Lower leg skin (tissue), 4 donors: ENCODE data around the gene FOXO4. TPM values are rescaled to one million over a fixed set of nuclear protein-coding genes. Genes with fewer than 3 reads are reported as not detected.

Experiments used
- DNase-seq, 2 donors: peaks; one replicate each; pipeline ENCODE4 v3.0.0-alpha.2; 2019; ENCODE audit warnings: low spot score in 2 of 2
- H3K4me3 ChIP-seq: fragments of 200-600 bp; sonication (generic); 2 replicates; pipeline ENCODE4 v1.5.1; 2017; ENCODE audit warnings: mild to moderate bottlenecking, low read depth; ENCODE audit not compliant: poor library complexity, severe bottlenecking
- POLR2A ChIP-seq, 2 donors: fragments of 450-650 bp; IDR thresholded peaks; one replicate each; pipeline ENCODE4 v1.6.1; 2016 to 2017; ENCODE audit warnings: antibody characterized with exemption in 2 of 2, mild to moderate bottlenecking in 1 of 2, moderate library complexity in 1 of 2
- WGBS, 2 donors: methylation state at CpG; one replicate each; pipeline ENCODE4 v1.1.5; 2018; 5-methylcytosine and 5-hydroxymethylcytosine counted together
- intact Hi-C: fragments of 100-400 bp; cut with DNase I; formaldehyde crosslinking; loops from one replicate; pipeline ENCODE4 v1.15.0; 2023; ENCODE audit warnings: low total_unique reads
- total RNA-seq, 4 donors: library from RNA; depleted of rRNA; stranded (reverse); fragments of >200 nt; gene quantifications; one replicate each; pipeline ENCODE4 v1.1.0, GENCODE V29; 2016
- TF ChIP-seq, protein P1 (sequence below), 3 donors: fragments of 450-650 bp; IDR thresholded peaks; one replicate each; pipeline ENCODE4 v1.5.1; 2016; ENCODE audit warnings: antibody characterized with exemption in 3 of 3, mild to moderate bottlenecking in 3 of 3, moderate library complexity in 2 of 3

FOXO4 gene
- total RNA-seq, 4 donors from 2014 or later = 17.7 to 29.9 (median 23.3) TPM

DNA sequence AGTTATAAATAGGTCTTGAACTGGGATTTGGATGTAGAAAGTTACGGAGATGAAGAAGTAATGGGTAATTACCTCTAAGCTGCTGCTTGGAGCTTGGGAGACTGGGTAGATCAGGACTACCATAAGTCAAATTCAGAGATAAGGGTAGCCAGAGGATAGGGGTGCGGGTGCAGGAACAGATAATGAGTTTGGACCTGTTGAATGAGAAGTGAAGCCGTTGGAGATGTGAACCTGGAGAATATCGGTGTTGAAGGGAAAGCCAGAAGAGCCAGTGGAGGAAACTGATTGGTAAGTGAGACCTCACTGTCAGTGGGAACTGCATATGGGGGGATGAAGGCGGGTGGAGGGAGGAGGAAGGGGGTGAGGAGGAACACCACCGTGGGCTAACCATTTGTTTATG, 618 bp upstream of the FOXO4 start:
- no peak overlapping the region for H3K4me3 ChIP-seq
- WGBS, 2 donors = 23 to 46% methylated on average over 6 of the region's 6 CpGs
- TF ChIP-seq, protein P1, sequence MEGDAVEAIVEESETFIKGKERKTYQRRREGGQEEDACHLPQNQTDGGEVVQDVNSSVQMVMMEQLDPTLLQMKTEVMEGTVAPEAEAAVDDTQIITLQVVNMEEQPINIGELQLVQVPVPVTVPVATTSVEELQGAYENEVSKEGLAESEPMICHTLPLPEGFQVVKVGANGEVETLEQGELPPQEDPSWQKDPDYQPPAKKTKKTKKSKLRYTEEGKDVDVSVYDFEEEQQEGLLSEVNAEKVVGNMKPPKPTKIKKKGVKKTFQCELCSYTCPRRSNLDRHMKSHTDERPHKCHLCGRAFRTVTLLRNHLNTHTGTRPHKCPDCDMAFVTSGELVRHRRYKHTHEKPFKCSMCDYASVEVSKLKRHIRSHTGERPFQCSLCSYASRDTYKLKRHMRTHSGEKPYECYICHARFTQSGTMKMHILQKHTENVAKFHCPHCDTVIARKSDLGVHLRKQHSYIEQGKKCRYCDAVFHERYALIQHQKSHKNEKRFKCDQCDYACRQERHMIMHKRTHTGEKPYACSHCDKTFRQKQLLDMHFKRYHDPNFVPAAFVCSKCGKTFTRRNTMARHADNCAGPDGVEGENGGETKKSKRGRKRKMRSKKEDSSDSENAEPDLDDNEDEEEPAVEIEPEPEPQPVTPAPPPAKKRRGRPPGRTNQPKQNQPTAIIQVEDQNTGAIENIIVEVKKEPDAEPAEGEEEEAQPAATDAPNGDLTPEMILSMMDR (IDR thresholded peaks at IDR 0.05) = no peak
- TF ChIP-seq POLR2A (IDR thresholded peaks at IDR 0.05) = no peak
- intact Hi-C loops = no loop called here
- no peak for DNase-seq

DNA sequence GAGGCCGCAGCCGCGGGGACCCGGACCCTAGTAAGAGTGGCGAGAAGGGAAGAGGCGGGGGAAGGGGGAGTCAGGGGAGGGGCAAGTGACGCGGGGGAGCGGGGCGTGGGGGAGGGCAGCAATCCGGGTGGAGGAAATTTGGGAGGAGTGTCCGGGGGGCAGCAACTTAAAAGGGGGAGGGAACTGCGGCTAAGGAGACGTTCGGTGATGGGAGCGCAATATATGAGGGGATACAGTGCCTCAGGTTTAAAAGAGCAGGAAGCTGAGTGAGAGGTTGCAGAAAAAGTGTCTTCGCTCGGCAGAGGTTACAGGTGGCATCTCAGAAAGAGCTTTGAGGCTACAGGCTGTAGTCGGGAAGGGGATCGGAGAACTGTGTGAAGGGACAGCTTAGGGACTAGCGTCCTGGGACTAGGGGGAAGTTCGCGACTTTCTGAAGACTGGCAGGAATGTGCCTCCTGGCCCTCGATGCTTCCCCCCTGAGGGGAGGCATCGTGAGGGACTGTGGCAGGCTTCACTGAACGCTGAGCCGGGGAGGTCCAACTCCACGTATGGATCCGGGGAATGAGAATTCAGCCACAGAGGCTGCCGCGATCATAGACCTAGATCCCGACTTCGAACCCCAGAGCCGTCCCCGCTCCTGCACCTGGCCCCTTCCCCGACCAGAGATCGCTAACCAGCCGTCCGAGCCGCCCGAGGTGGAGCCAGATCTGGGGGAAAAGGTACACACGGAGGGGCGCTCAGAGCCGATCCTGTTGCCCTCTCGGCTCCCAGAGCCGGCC, 519 bp downstream of the FOXO4 start:
- 2 to 23% methylated on average over 23 to 42 of the region's 46 CpGs for WGBS, 2 donors

DNA sequence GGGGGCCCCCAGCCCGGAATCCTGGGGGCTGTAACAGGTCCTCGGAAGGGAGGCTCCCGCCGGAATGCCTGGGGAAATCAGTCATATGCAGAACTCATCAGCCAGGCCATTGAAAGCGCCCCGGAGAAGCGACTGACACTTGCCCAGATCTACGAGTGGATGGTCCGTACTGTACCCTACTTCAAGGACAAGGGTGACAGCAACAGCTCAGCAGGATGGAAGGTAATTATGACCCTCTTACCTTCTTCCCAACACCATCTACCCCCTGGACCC, 1.0 kb downstream of the FOXO4 start:
- intact Hi-C loops = no loop called here
- no peak for DNase-seq
- WGBS, 2 donors = 0 to 38% methylated on average over 9 of the region's 9 CpGs

More for the DNA sequence above, 519 bp downstream of the FOXO4 start:
- H3K4me3 ChIP-seq = peak overlapping the region; percentile 15
- DNase-seq = no peak
- no peak for TF ChIP-seq POLR2A (IDR thresholded peaks at IDR 0.05)
- TF ChIP-seq, protein P1 (IDR thresholded peaks at IDR 0.05) = no peak
- intact Hi-C loops = no loop called here

DNA sequence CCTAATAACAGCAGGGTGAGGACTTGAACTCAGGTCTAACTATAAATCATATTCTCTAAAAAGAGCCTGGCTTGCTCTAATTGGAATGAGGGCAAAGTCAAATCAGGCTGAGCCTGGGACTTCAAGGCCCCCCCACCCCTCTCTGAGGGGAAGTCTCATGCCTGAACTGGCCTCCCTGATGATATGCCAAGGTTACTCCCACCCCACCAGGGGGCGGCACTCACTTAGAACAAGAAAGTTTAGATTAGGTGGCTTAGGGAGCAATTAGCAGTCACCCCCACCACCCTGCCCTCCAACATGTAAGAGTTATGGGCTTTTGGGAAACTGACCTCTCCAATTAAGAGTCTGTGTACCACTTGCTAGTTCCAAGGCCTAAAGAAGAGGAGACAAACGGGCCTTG, 2.7 kb downstream of the FOXO4 start:
- 28 to 29% methylated on average over 1 to 2 of the region's 2 CpGs for WGBS, 2 donors
- DNase-seq = peak in 1 of 2 donors; percentile 87
- TF ChIP-seq, protein P1 (IDR thresholded peaks at IDR 0.05) = no peak
- TF ChIP-seq POLR2A (IDR thresholded peaks at IDR 0.05) = no peak
- intact Hi-C loops = no loop called here
- no peak overlapping the region for H3K4me3 ChIP-seq

More for the DNA sequence above, 1.0 kb downstream of the FOXO4 start:
- H3K4me3 ChIP-seq = peak overlapping the region; percentile 15
- TF ChIP-seq, protein P1 (IDR thresholded peaks at IDR 0.05) = no peak
- no peak for TF ChIP-seq POLR2A (IDR thresholded peaks at IDR 0.05)

DNA sequence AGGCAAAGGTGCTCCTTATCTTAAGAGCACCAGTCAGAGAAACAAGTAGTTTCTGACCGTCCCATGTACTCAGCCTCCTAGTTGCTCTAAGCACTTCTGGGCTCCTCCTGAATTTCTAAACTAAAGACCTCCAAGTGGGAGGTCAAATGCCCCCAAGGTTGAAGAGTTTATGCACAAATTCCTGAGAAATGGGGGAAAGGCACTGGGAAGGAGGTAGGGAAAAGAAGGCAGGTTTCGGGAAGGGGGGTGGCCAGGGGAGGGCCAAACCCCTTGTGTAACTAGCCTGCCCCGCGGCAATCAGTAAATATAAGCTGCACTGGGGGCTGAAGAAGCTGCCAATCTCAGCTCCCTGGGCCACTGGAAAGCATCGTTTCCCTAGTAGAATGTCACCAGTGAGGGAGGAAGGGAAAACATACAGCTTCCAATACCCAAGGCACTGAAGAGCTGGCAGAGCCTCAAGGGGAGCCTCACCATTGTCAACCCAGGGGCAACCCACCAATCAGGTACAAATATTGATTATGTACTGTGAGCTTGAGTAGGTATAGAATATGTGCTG, 3.4 kb downstream of the FOXO4 start:
- intact Hi-C loops = no loop called here
- WGBS, 2 donors = 50 to 56% methylated on average over 5 of the region's 5 CpGs

More for the DNA sequence above, 3.4 kb downstream of the FOXO4 start:
- no peak overlapping the region for H3K4me3 ChIP-seq
- DNase-seq = peak in 1 of 2 donors; percentile 48
- no peak for TF ChIP-seq POLR2A (IDR thresholded peaks at IDR 0.05)
- TF ChIP-seq, protein P1 (IDR thresholded peaks at IDR 0.05) = no peak
